ENCODE results near the gene MX1.

MX1 gene

GRCh38 chr21:41460578-41461527 is 34.8 kb downstream of the MX1 start:
- DNase-seq (ENCODE audit: low read depth) = peak; percentile 28

- no peak for DNase-seq (ENCODE audit: low read depth)
Observed at GRCh38 chr21:41465176-41465781, 39.2 kb downstream of the MX1 start.

GRCh38 chr21:41466024-41466820 is 40.2 kb downstream of the MX1 start:
- DNase-seq (ENCODE audit: low read depth) = no peak

GRCh38 chr21:41470054-41470453 is 44.0 kb downstream of the MX1 start:
- no peak for DNase-seq (ENCODE audit: low read depth)

- no peak for DNase-seq (ENCODE audit: low read depth)
Observed at GRCh38 chr21:41472753-41473548, 46.9 kb downstream of the MX1 start.

GRCh38 chr21:41475714-41476420 is 49.8 kb downstream of the MX1 start:
- DNase-seq (ENCODE audit: low read depth) = no peak

GRCh38 chr21:41477641-41478318 is 51.7 kb downstream of the MX1 start:
- no peak for DNase-seq (ENCODE audit: low read depth)

- no peak for DNase-seq (ENCODE audit: low read depth)
Observed at GRCh38 chr21:41478319-41479177, 52.5 kb downstream of the MX1 start.

GRCh38 chr21:41479686-41480085 is 53.6 kb downstream of the MX1 start:
- DNase-seq (ENCODE audit: low read depth) = no peak

GRCh38 chr21:41480086-41480690 is 54.1 kb downstream of the MX1 start:
- DNase-seq (ENCODE audit: low read depth) = no peak

- DNase-seq (ENCODE audit: low read depth) = no peak
Observed at GRCh38 chr21:41481191-41481590, 55.2 kb downstream of the MX1 start.

- no peak for DNase-seq (ENCODE audit: low read depth)
Observed at GRCh38 chr21:41482301-41482700, 56.3 kb downstream of the MX1 start.

GRCh38 chr21:41482980-41483379 is 56.9 kb downstream of the MX1 start:
- no peak for DNase-seq (ENCODE audit: low read depth)

- DNase-seq (ENCODE audit: low read depth) = no peak
Observed at GRCh38 chr21:41483415-41483814, 57.4 kb downstream of the MX1 start.

GRCh38 chr21:41483973-41484372 is 57.9 kb downstream of the MX1 start:
- DNase-seq (ENCODE audit: low read depth) = no peak

- DNase-seq (ENCODE audit: low read depth) = no peak
Observed at GRCh38 chr21:41487082-41487481, 61.0 kb downstream of the MX1 start.

- no peak for DNase-seq (ENCODE audit: low read depth)
Observed at GRCh38 chr21:41488080-41488479, 62.0 kb downstream of the MX1 start.

- DNase-seq (ENCODE audit: low read depth) = no peak
Observed at GRCh38 chr21:41489329-41489728, 63.3 kb downstream of the MX1 start.

- no peak for DNase-seq (ENCODE audit: low read depth)
Observed at GRCh38 chr21:41490330-41490729, 64.3 kb downstream of the MX1 start.
